ENCODE data around the gene CNGA1. TPM values are rescaled to one million over a fixed set of nuclear protein-coding genes. Genes with fewer than 3 reads are reported as not detected.

Gene CNGA1
- total and polyA plus RNA-seq, 2 experiments from 2014 or later = 0.54 to 1.9 TPM

DNA sequence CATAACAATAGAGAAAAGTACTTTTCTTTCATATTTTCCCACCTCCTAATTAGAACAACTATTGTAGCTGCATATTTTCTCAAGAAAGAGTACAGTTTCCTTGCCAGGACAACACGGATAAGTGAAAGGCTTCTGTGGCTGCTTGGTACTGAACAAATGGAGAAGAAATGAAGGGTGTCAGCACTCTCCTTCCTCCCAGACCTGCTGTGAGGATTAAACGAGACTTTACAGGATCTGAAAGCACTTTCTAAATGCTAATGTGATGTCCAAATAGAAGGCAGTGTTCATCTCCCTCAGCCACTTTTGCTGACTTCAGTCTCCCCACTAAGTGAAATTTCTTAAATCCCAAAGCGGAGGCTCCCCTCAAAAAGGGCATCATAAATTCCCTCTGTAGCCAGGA, 14.0 kb upstream of the CNGA1 start:
- TF ChIP-seq CTCF (IDR thresholded peaks at IDR 0.05; ENCODE audit: low read depth, low read length) = no peak
- Histone ChIP-seq H3K27me3 (no peaks in the 10 kb centered on the region), H3K36me3 (no peaks in the 10 kb centered on the region), H3K9me3 (ENCODE audit: low read depth) (no peaks in the 10 kb centered on the region), H3K4me3 (no peak overlapping the region), H3K27ac (peak overlapping the region; percentile 99), H3K4me1 (ENCODE audit: low read depth) (peaks cover 40% of the 10 kb centered on the region)
- DNase-seq (ENCODE audit: low read depth in 1 of 2, low spot score in 1 of 2) = no peak

DNA sequence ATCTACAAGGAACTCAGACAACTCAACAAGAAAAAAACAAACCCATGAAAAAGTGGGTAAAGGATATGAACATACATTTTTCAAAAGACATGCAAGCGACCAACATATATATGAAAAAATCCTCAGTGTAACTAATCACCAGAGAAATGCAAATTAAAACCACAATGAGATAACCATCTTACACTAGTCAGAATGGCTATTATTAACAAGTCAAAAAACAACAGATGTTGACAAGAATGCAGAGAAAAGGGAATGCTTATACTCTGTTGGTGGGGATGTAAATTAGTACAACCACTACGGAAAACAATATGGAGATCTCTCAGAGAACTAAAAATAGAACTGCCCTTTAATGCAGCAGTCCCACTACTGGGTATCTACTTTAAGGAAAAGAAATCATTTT, 12.2 kb upstream of the CNGA1 start:
- H3K27ac ChIP-seq = no peak overlapping the region
- TF ChIP-seq CTCF (IDR thresholded peaks at IDR 0.05; ENCODE audit: low read depth, low read length) = no peak

GRCh38 chr4:48027653-48028052, 11.2 kb upstream of the CNGA1 start:
- Histone ChIP-seq H3K9me3 (ENCODE audit: low read depth) (no peaks in the 10 kb centered on the region), H3K27ac (no peak overlapping the region)
- no peak for TF ChIP-seq CTCF (IDR thresholded peaks at IDR 0.05; ENCODE audit: low read depth, low read length)

More for the DNA sequence above, 12.2 kb upstream of the CNGA1 start:
- Histone ChIP-seq H3K27me3 (no peaks in the 10 kb centered on the region), H3K36me3 (no peaks in the 10 kb centered on the region), H3K9me3 (ENCODE audit: low read depth) (no peaks in the 10 kb centered on the region), H3K4me3 (no peak overlapping the region), H3K4me1 (ENCODE audit: low read depth) (peaks cover 50% of the 10 kb centered on the region)
- DNase-seq (ENCODE audit: low read depth in 1 of 2, low spot score in 1 of 2) = no peak

GRCh38 chr4:48025005-48025404, 8.5 kb upstream of the CNGA1 start:
- Histone ChIP-seq H3K27ac (peak overlapping the region; percentile 83), H3K9me3 (ENCODE audit: low read depth) (no peaks in the 10 kb centered on the region), H3K4me3 (no peak overlapping the region), H3K36me3 (no peaks in the 10 kb centered on the region), H3K27me3 (no peaks in the 10 kb centered on the region), H3K4me1 (ENCODE audit: low read depth) (peaks cover 24% of the 10 kb centered on the region)
- TF ChIP-seq CTCF (IDR thresholded peaks at IDR 0.05; ENCODE audit: low read depth, low read length) = no peak
- peak in 1 of 2 donors; percentile 39 for DNase-seq (ENCODE audit: low read depth in 1 of 2, low spot score in 1 of 2)

More at GRCh38 chr4:48027653-48028052, 11.2 kb upstream of the CNGA1 start:
- DNase-seq (ENCODE audit: low read depth in 1 of 2, low spot score in 1 of 2) = no peak
- Histone ChIP-seq H3K4me1 (ENCODE audit: low read depth) (peaks cover 44% of the 10 kb centered on the region), H3K4me3 (no peak overlapping the region), H3K27me3 (no peaks in the 10 kb centered on the region), H3K36me3 (no peaks in the 10 kb centered on the region)

DNA sequence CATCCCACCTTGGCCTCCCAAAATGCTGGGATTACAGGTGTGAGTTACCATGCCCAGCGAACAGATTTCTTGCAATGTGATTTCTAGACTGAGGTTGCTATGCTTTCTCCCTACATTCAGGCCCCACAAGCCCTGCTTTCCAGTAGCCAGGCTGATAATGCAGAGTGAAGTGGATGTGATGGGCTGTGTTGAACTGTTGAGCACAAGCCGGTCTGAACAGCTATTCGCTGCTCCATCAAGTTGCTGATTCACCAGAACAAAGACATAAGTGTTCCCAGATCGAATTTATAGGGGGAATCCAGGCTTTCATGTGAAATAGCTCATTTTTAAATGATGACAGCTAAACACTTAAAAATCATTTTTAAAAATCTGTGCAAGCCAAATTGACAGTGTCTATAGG, 8.0 kb upstream of the CNGA1 start:
- Histone ChIP-seq H3K9me3 (ENCODE audit: low read depth) (no peaks in the 10 kb centered on the region), H3K27me3 (no peaks in the 10 kb centered on the region), H3K4me3 (no peak overlapping the region), H3K4me1 (ENCODE audit: low read depth) (peaks cover 23% of the 10 kb centered on the region), H3K27ac (peak overlapping the region; percentile 83), H3K36me3 (no peaks in the 10 kb centered on the region)
- TF ChIP-seq CTCF (IDR thresholded peaks at IDR 0.05; ENCODE audit: low read depth, low read length) = no peak
- DNase-seq (ENCODE audit: low read depth in 1 of 2, low spot score in 1 of 2) = peak in 1 of 2 donors; percentile 39

Measured in cardiac muscle cell (in vitro differentiated cells and primary cell).